GM11168 (cell line): Measurements from ENCODE around the gene R3HDM2.

ENCODE experiments used
- in situ Hi-C: fragments of 300-500 bp; cut with MboI; formaldehyde crosslinking; loops from one replicate; pipeline ENCODE4 v1.12.0; 2022; ENCODE audit warnings: low sequenced_read_pairs; ENCODE audit not compliant: unreplicated experiment

R3HDM2 gene

DNA sequence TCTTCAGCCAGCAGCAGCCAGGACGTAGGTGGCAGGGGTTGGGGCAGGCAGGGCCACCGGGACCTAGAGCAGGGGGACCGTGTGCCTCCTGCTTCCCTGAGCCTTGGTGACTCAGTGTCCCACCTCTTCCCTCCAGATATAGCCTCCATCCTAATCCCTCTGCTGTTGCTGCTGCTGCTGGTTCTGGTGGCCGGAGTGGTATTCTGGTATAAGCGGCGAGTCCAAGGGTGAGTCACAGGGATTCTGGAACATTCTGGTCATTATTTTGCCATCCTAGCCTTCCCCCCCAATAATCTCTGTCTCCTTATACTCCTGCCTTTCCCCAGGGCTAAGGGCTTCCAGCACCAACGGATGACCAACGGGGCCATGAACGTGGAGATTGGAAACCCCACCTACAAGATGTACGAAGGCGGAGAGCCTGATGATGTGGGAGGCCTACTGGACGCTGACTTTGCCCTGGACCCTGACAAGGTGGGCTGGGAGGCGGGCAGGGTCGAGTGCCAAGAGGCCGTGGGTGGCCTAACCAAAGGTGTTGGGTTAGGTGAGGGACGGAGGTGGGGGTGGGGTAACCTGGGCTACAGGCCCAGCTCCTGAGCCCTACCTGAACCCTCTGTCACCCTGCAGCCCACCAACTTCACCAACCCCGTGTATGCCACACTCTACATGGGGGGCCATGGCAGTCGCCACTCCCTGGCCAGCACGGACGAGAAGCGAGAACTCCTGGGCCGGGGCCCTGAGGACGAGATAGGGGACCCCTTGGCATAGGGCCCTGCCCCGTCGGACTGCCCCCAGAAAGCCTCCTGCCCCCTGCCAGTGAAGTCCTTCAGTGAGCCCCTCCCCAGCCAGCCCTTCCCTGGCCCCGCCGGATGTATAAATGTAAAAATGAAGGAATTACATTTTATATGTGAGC is 218.8 kb downstream of the R3HDM2 start:
- in situ Hi-C loops: no loop called here

DNA sequence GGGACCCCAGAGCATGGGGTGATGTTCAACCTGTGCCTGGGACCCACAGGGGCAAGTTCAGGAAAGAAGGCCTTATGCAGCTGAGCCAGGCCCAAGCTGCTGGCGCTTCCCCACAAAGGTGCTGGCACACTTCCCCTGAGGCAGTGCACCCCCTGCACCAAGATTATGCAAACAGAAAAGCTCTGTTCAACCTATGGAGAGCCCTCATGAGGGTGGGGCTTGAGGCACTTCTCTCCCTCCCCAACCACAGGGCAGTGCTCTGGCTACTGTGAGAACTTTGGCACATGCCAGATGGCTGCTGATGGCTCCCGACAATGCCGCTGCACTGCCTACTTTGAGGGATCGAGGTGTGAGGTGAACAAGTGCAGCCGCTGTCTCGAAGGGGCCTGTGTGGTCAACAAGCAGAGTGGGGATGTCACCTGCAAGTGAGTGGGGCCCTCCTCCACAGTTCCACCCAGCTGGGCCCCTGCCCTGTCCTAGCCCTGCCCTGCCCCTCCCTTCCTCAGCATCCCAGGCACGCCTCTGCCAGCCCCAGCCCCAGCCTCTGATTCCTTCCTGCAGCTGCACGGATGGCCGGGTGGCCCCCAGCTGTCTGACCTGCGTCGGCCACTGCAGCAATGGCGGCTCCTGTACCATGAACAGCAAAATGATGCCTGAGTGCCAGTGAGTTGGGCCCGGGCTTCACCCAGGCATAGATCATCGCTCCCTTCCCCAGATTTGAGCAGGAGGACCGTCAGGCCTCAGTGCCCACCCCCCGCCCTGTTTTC is 219.7 kb downstream of the R3HDM2 start:
- in situ Hi-C loops: no loop called here

DNA sequence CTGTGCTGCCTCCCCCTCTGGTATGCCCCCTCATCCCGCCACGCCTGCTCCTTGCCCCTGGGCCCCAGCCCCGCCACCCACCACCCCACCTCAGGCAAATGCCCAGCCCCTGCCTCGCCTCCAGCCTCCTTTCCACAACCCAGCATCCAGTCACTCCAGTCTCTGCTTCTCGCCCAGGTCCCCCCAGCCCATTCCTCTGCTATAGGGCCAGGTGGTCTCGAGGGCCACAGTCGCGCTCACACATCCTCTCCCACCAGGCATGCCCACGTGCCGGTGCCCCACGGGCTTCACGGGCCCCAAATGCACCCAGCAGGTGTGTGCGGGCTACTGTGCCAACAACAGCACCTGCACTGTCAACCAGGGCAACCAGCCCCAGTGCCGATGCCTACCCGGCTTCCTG is 220.4 kb downstream of the R3HDM2 start:
- in situ Hi-C loops: no loop called here

DNA sequence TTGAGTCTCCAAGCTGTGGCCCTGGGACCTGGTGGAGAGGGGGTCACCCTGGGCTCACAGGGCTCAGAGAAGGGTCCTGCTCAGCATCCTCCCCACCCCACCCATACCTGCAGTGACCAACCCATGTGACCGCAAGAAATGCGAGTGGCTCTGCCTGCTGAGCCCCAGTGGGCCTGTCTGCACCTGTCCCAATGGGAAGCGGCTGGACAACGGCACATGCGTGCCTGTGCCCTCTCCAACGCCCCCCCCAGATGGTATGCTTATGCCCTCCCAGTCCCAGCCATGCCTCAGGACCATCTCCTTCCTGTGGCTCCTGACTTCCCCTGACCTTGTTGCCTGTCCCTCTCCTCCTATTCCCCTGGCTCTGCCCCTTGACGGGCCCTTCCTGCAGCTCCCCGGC is 220.9 kb downstream of the R3HDM2 start:
- in situ Hi-C loops: no loop called here

DNA sequence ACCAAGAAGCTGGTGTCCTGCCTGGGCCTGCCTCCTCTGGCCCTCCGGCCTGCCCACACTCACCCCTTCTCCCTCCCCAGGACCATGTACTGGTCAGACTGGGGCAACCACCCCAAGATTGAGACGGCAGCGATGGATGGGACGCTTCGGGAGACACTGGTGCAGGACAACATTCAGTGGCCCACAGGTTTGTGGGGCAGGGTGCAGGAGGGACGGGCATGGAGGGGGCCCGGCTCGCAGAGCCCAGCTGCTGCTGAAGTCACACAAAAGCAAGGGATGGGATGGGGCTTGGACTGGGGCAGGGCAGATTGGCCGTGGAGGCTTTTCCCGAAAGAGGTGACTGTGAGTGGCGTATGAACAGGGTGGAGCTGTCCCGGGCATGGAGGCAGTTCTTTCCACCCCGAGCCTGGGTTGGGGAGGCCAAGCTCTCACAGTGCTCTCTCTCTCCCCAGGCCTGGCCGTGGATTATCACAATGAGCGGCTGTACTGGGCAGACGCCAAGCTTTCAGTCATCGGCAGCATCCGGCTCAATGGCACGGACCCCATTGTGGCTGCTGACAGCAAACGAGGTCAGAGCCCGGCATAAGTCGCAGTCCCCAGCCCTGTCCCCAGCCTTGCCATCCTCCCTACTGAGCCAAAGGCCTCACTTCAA is 222.1 kb downstream of the R3HDM2 start:
- in situ Hi-C loops: no loop called here

DNA sequence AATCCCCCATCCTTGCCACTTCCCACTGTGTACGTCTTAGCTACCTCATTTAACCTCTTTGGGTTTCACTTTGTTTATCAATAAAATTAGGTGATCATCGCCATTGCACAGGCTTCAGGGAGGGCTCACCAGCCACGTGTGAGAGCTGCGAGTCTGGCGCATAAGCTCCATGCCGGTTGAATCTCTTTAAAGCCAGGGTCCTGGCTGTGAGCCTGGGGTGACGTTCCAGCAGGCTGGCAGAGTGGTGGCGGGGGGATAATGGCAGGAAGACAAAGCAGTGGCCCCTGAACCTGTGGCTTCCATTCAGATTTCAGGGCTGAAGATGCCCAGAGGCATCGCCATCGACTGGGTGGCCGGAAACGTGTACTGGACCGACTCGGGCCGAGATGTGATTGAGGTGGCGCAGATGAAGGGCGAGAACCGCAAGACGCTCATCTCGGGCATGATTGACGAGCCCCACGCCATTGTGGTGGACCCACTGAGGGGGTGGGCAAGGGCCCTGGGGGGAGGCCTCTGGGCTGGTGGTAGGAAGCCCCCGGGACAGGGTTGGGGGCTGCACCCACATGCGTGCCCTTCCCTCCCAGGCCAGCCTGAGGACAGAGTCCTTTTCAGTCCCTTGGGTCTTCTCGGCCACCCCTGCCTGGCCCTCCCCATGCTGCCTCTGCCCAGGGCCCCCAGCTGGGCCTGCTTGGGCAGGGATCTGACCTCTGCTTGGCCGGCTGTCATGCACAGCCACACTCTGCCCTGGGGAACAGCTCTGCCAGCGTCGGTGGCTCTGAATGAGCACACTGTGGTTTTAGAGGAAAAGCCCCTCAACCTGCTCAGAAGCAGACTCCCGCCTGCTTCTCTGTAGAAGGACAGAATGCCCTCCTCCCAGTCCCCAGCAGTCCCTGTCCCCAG is 222.9 kb downstream of the R3HDM2 start:
- in situ Hi-C loops: no loop called here

DNA sequence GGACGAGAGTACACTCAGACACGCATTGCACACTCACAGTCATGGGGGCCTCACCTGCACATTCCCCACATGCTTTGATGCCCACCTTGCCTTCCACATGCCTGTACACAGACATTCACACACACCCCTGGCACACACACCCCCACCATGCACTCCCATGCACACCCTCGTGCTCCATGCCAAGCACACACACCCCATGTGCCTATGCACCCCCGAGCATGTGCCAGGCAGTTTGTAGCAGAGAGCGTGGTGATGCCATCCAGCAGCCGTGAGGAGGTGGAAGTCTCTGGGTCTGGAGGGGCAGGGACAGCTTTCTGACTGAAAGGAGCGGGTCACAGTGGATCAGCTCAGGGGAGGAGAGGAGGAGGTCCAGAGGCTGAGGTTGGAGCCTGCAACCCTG is 224.9 kb downstream of the R3HDM2 start:
- in situ Hi-C loops: no loop called here

DNA sequence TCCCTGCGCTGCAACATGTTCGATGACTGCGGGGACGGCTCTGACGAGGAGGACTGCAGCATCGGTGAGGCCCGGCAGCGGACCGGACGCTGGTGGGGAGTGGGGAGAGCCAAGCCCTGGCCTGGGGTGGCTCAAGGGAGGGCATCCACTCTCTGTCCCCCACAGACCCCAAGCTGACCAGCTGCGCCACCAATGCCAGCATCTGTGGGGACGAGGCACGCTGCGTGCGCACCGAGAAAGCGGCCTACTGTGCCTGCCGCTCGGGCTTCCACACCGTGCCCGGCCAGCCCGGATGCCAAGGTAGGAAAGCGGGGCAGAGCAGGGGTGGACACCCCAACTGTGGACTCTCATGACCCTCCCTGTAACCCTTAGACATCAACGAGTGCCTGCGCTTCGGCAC is 225.7 kb downstream of the R3HDM2 start:
- in situ Hi-C loops: no loop called here

DNA sequence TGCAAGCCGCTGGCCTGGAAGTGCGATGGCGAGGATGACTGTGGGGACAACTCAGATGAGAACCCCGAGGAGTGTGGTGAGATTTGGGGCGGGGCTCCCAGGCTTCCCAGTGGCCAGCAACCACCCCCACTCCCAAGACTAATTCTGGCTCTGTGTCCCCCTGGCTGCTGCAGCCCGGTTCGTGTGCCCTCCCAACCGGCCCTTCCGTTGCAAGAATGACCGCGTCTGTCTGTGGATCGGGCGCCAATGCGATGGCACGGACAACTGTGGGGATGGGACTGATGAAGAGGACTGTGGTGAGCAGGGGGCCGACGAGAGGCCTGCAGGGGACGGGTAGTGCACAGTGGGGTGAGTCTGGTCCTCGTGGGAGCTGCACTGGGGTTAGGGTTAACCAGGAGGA is 226.4 kb downstream of the R3HDM2 start:
- in situ Hi-C loops: no loop called here

DNA sequence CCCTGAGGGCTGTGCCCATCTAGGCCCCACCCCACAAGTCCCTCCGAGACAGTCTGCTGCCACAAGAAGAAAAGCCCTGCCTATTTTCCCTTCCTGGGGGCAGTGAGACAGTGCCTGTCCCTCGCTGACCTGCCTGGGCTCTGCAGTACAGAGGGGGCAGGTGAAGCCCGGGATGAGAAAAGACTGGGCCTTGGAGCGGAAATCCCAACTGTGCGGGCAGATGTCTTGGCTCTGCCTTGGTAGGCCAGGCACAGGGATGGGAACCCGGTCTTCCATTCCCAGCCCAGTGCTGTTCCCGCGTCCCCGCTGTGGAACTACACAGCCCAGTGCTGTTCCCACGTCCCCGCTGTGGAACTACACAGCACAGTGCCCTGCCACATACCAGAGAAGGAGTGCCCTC is 227.1 kb downstream of the R3HDM2 start:
- in situ Hi-C loops: no loop called here
